PC-3 (cell line): ENCODE results near the gene KCNQ1OT1.

ENCODE experiments used
- CTCF ChIP-seq: fragments of 300-600 bp; sonication (generic); conservative IDR thresholded peaks from 2 replicates; pipeline ENCODE4 v1.5.1; 2017; ENCODE audit warnings: antibody characterized with exemption, low read depth, mild to moderate bottlenecking, low read length
- EZH2 ChIP-seq: fragments of 300-600 bp; sonication (generic); IDR thresholded peaks from one replicate; pipeline ENCODE4 v1.6.1; 2017; ENCODE audit warnings: antibody characterized with exemption, mild to moderate bottlenecking, low read length; ENCODE audit not compliant: unreplicated experiment

DNA sequence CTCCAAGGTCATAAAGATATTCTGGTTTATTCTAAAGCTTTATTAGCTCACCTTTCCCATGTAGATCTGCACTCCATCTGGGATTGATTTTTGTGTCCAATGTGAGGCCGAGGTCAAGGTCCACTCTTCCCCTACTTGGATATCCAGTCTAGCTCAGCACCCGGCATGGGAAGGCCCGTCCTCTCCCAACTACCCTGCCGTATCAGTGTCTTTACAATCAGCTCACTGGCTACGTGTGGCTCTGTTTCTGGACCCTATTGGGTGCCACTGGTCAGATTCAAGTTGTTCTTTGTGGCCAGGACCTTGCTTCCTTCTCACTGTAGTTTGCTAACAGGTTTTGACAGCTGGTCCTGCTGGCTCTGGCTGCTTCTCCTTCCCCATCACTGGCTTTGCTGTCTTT lies 30.9 kb downstream of the KCNQ1OT1 start:
- no peak for TF ChIP-seq CTCF
- no peak for TF ChIP-seq EZH2
